ENCODE results near the gene IGFBP7. TPM values are rescaled to one million over a fixed set of nuclear protein-coding genes. Genes with fewer than 3 reads are reported as not detected.

The IGFBP7 gene
- polyA plus RNA-seq, 1 experiment = 655 TPM

GRCh38 chr4:56986952-56987351, 123.2 kb downstream of the IGFBP7 start:
- TF ChIP-seq CTCF (IDR thresholded peaks at IDR 0.05; ENCODE audit: low read depth, low read length) = no peak
- H3K9me3 ChIP-seq (ENCODE audit: control insufficient read depth, insufficient read depth, low read length) = no peaks in the 10 kb centered on the region
- H3K27me3 ChIP-seq (ENCODE audit: control insufficient read depth, insufficient read depth, low read length) = no peaks in the 10 kb centered on the region
- CTCF ChIA-PET = no interaction called here
- no peak for DNase-seq (ENCODE audit: low read depth, low spot score)
- POLR2A ChIA-PET = no interaction called here
- no peak overlapping the region for H3K27ac ChIP-seq (ENCODE audit: low read depth, low read length)
- no peak overlapping the region for H3K4me3 ChIP-seq (ENCODE audit: low read depth, low read length)

GRCh38 chr4:56986192-56986591, 124.0 kb downstream of the IGFBP7 start:
- Histone ChIP-seq H3K27ac (ENCODE audit: low read depth, low read length) (no peak overlapping the region), H3K27me3 (ENCODE audit: control insufficient read depth, insufficient read depth, low read length) (no peaks in the 10 kb centered on the region), H3K4me3 (ENCODE audit: low read depth, low read length) (no peak overlapping the region), H3K9me3 (ENCODE audit: control insufficient read depth, insufficient read depth, low read length) (no peaks in the 10 kb centered on the region)
- CTCF ChIA-PET = no interaction called here
- TF ChIP-seq CTCF (IDR thresholded peaks at IDR 0.05; ENCODE audit: low read depth, low read length) = no peak
- POLR2A ChIA-PET = no interaction called here
- no peak for DNase-seq (ENCODE audit: low read depth, low spot score)

GRCh38 chr4:56981795-56982201, 128.4 kb downstream of the IGFBP7 start:
- TF ChIP-seq CTCF (IDR thresholded peaks at IDR 0.05; ENCODE audit: low read depth, low read length) = no peak
- H3K4me3 ChIP-seq (ENCODE audit: low read depth, low read length) = peak overlapping the region; percentile 38
- CTCF ChIA-PET = interaction anchor here (0.8 to 1.5 kb wide), 2 partner anchors 56 to 181 kb away, joined by 3 to 5 read pairs; no protein-coding TSS in a partner anchor
- peak overlapping the region; percentile 57 for H3K27ac ChIP-seq (ENCODE audit: low read depth, low read length)
- POLR2A ChIA-PET = no interaction called here
- H3K27me3 ChIP-seq (ENCODE audit: control insufficient read depth, insufficient read depth, low read length) = no peaks in the 10 kb centered on the region
- no peak for DNase-seq (ENCODE audit: low read depth, low spot score)
- H3K9me3 ChIP-seq (ENCODE audit: control insufficient read depth, insufficient read depth, low read length) = no peaks in the 10 kb centered on the region; the same call in 1 of the 2 replicates

Small RNA genes lying within 50 kb of the gene (small RNA-seq; reads per million reads assigned to genes)
- not detected for gene RNU6-998P (ENCODE audit: insufficient read length, low read depth)

Other genes starting within 250 kb of the IGFBP7 start
- 23.9 and 30.6 TPM in 2 replicates for gene REST, start 202.5 kb downstream of the IGFBP7 start, polyA plus RNA-seq (2011; rRNA removed)
- 17.1 and 17.8 TPM in 2 replicates for gene NOA1, start 132.8 kb downstream of the IGFBP7 start, polyA plus RNA-seq (2011; rRNA removed)
- gene POLR2B, start 131.5 kb downstream of the IGFBP7 start, polyA plus RNA-seq (2011; rRNA removed) = 116 and 163 TPM in 2 replicates